ENCODE data around the gene AFDN.

The AFDN gene

DNA sequence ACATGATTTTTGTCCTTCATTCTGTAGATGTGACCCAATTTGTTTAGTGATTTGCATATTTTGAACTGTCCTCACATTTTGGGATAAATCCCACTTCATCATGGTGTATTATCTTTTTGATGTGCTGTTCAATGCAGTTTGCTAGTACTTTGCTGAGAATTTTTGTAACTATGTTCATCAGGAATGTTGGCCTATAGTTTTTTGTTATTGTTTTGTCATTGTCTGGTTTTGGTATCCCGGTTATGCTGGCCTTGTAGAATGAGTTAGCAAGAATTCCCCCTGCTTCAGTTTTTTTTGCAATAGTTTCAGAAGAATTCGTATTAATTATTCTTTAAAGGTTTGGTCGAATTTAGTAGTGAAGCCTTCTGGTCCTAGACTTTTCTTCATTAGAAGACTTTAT, 182.6 kb downstream of the AFDN start:
- DNase-seq = no peak

DNA sequence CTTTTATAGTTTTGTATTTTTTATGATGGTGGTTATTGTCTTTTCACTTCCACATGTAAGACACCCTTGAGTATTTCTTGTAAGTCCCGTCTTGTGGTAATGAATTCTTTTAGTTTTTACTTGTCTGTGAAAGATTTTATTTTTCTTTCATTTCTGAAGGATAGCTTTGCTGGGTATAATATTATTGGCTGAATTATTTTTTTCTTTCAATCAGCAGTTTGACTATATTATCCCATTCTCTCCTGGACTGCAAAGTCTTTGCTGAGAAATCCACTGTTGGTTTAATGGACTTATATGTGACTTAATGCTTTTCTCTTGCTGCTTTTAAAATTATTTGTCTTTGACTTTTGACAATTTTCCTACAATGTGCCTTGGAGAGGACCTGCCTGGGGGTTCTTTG, 184.6 kb downstream of the AFDN start:
- no peak for DNase-seq

DNA sequence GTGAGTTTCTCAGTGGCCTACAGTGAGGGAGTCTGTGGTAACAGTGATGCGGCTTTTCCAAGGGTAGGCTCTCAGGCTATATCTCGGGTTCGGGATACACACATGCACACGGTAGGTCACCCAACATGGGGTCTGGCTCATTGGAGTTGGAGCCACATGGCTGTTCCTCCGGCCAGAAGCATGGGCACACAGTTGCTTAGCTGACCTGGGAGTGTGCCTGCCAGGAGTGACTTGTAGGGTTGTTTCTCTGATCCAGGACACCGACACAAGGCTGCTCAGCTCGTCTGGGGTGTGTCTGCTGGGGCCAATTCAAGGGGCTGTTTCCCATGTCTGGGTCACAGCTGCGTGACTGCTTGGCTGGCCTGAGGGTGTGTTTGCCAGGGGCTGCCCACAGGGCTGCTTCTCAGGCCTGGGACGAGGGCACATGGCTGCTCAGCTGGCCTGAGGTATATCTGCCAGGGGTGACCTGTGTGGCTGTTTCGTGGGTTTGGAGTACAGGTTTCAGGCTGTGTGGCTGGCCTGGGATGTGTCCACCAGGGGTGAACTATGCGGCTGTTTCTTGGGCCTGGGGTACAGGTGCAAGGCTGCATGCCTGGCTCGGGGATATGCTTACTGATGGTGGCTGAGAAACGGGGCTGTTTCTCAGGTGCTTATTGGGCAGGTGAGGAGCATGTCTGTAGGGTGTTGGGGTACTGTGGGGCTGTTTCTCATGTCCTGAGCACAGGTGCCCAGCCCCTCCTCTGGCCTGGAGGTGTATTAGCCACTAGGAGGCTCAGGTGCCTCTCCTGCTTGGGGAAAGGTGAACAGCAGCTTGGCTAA, 185.9 kb downstream of the AFDN start:
- DNase-seq = no peak

GRCh38 chr6:168013250-168013915, 186.7 kb downstream of the AFDN start:
- no peak for DNase-seq

DNA sequence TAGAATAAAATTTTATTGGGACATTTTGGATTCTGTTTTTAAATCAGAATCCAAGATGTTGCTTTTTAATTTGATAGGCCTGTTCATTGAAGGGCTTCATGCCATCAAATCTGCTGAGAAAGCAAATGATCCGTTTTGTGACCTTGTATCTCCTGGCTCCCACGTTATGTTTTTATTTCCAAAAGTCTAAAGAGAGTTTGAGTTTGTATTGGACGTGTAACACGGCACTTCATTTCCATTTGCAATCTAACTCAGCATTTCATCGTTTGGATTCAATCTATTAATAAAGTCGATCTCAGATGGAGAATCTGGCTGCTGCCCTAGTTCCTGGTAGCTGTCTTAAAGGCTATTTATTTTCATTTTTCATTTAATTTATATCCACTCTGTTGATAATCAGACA, 187.7 kb downstream of the AFDN start:
- DNase-seq = no peak

- DNase-seq = no peak
Observed at GRCh38 chr6:168015009-168015408, 188.3 kb downstream of the AFDN start.

GRCh38 chr6:168015482-168016175, 188.9 kb downstream of the AFDN start:
- no peak for DNase-seq

GRCh38 chr6:168016176-168016620, 189.5 kb downstream of the AFDN start:
- no peak for DNase-seq

GRCh38 chr6:168016721-168017525, 190.2 kb downstream of the AFDN start:
- DNase-seq = no peak

GRCh38 chr6:168017629-168018028, 190.9 kb downstream of the AFDN start:
- no peak for DNase-seq

DNA sequence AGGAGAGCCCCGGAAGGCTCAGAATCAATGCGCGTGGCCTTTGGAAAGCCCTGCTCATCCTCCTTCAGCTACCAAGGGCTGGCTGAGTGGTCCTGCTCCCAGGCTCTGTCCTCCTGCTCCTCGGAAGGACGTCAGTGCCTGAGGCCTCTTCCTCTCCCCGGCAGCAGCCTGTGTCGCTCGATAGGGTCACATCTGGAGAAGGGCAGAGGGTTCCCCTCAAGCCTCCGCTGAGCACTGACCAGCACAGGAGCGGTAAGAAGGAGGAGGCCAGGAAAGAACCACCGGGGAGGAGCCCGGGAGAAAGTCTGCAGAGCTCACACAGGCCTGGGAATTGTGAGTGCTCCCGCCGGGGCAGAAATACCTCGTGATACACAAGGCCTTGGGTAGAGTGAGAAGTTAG, 192.0 kb downstream of the AFDN start:
- DNase-seq = no peak

DNA sequence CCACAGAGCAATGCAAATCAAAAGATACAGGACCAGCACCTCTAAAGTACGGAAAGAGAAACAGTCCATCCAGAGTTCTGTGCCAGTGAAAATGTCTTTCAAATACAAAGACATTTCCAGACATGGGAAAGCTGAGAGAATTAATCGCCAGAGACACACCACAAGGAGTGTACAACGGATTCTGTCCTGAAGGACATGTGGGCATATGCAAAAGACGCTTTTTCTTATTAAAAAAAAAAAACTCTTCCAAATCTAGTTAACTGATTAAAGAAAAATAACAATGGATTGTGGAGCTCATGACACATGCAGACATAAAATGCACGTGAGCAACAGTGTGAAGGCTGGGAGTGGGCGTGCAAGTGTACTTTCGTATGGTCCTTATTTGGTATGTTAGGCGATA, 193.5 kb downstream of the AFDN start:
- no peak for DNase-seq

DNA sequence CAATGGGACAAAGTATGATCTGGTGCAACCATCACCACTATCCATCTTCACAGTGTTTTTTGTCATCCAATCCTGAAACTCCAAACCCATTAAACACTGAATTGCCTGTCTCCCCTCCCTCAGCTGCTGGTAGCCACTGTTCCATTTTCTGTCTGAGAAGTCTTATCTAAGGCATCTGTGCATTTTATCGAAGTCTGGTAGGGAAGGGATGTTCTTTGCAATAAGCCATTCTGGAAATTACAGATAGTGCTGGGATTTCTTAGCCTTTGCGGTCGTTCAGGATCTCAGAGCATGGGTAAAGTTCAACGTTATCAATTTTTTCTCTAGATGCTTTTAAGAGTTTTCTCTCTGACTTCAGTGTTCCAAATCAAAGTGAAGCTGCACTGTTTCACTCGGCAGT, 194.9 kb downstream of the AFDN start:
- no peak for DNase-seq
